Endodermal cell (in vitro differentiated cells): ENCODE results near the gene LYZ. TPM values are rescaled to one million over a fixed set of nuclear protein-coding genes. Genes with fewer than 3 reads are reported as not detected.

ENCODE experiments used
- DNase-seq: peaks from one replicate; pipeline ENCODE4 v3.0.0-alpha.2; 2017
- H3K27ac ChIP-seq: 2 replicates; pipeline ENCODE4 v1.5.1; 2013; ENCODE audit warnings: mild to moderate bottlenecking, low read depth, low read length, moderate library complexity
- H3K27me3 ChIP-seq: 2 replicates; pipeline ENCODE4 v1.6.1; 2013; ENCODE audit warnings: mild to moderate bottlenecking, low read length, moderate library complexity; ENCODE audit not compliant: insufficient read depth, control insufficient read depth, poor library complexity, severe bottlenecking
- H3K36me3 ChIP-seq: 2 replicates; pipeline ENCODE4 v1.7.0; 2013; ENCODE audit warnings: mild to moderate bottlenecking, low read length, moderate library complexity; ENCODE audit not compliant: control insufficient read depth, insufficient read depth
- H3K4me1 ChIP-seq: one replicate; pipeline ENCODE4 v1.7.0; 2013; ENCODE audit warnings: low read length; ENCODE audit not compliant: control insufficient read depth, insufficient read depth
- H3K4me3 ChIP-seq: 2 replicates; pipeline ENCODE4 v1.5.1; 2013; ENCODE audit warnings: mild to moderate bottlenecking, low read length, moderate library complexity
- H3K9ac ChIP-seq: 2 replicates; pipeline ENCODE4 v1.6.1; 2013; ENCODE audit warnings: mild to moderate bottlenecking, low read length, moderate library complexity; ENCODE audit not compliant: poor library complexity, severe bottlenecking; ENCODE audit errors: extremely low read depth
- H3K9me3 ChIP-seq: 2 replicates; pipeline ENCODE4 v1.6.1; 2013; ENCODE audit warnings: mild to moderate bottlenecking, low read length, moderate library complexity; ENCODE audit not compliant: control insufficient read depth
- H3K27ac Mint-ChIP-seq: 2 replicates; pipeline ENCODE4 v1.8.0; 2020; ENCODE audit warnings: mixed read lengths
- H3K27me3 Mint-ChIP-seq: 2 replicates; pipeline ENCODE4 v1.8.0; 2021; ENCODE audit warnings: mild to moderate bottlenecking, mixed read lengths; ENCODE audit not compliant: insufficient read depth
- H3K36me3 Mint-ChIP-seq: 2 replicates; pipeline ENCODE4 v1.8.0; 2020; ENCODE audit warnings: low read depth, mixed read lengths
- H3K4me1 Mint-ChIP-seq: 2 replicates; pipeline ENCODE4 v1.8.0; 2020; ENCODE audit warnings: mixed read lengths
- H3K4me3 Mint-ChIP-seq: 2 replicates; pipeline ENCODE4 v1.8.0; 2020; ENCODE audit warnings: mild to moderate bottlenecking, moderate library complexity, mixed read lengths
- H3K9me3 Mint-ChIP-seq: 2 replicates; pipeline ENCODE4 v1.8.0; 2020; ENCODE audit warnings: mild to moderate bottlenecking, mixed read lengths
- CTCF ChIP-seq: fragments of 200-600 bp; sonication (generic); conservative IDR thresholded peaks from 2 replicates; pipeline ENCODE4 v1.5.0; 2021; ENCODE audit warnings: antibody characterized with exemption, mild to moderate bottlenecking
- WGBS, 2 experiments: methylation state at CpG; one replicate each; pipeline versions ENCODE4 v1.1.5 to v1.1.7; 2013; ENCODE audit warnings: missing lambda C conversion rate in 2 of 2, mixed read lengths in 1 of 2; ENCODE audit not compliant: insufficient coverage in 1 of 2, insufficient read length in 1 of 2; 5-methylcytosine and 5-hydroxymethylcytosine counted together
- total RNA-seq, 2 donors: library from RNA; stranded (reverse); fragmentation: NEBNext Ultra II Directional in 1 of 2; extraction: Animal tissue kit (Norgen Biotek cat#: 25700) in 1 of 2; gene quantifications; 2 replicates in 1 of 2; 3 replicates in 1 of 2; pipeline ENCODE4 v1.2.1, GENCODE V29; 2021

The LYZ gene
- total RNA-seq, 2 donors from 2014 or later: not detected

GRCh38 chr12:69334158-69334557, 14.0 kb upstream of the LYZ start:
- no peak for DNase-seq
- Mint-ChIP-seq H3K9me3 (no peaks in the 10 kb centered on the region), H3K27me3 (no peaks in the 10 kb centered on the region), H3K27ac (peak overlapping the region; percentile 25), H3K36me3 (no peaks in the 10 kb centered on the region), H3K4me1 (peaks cover 55% of the 10 kb centered on the region), H3K4me3 (no peak overlapping the region)
- no peak overlapping the region for H3K9ac ChIP-seq
- H3K27ac ChIP-seq: no peak overlapping the region
- peaks cover 11% of the 10 kb centered on the region for H3K4me1 ChIP-seq
- H3K9me3 ChIP-seq: no peaks in the 10 kb centered on the region
- TF ChIP-seq CTCF: no peak
- no peaks in the 10 kb centered on the region for H3K36me3 ChIP-seq
- H3K4me3 ChIP-seq: no peak overlapping the region
- no peaks in the 10 kb centered on the region for H3K27me3 ChIP-seq

DNA sequence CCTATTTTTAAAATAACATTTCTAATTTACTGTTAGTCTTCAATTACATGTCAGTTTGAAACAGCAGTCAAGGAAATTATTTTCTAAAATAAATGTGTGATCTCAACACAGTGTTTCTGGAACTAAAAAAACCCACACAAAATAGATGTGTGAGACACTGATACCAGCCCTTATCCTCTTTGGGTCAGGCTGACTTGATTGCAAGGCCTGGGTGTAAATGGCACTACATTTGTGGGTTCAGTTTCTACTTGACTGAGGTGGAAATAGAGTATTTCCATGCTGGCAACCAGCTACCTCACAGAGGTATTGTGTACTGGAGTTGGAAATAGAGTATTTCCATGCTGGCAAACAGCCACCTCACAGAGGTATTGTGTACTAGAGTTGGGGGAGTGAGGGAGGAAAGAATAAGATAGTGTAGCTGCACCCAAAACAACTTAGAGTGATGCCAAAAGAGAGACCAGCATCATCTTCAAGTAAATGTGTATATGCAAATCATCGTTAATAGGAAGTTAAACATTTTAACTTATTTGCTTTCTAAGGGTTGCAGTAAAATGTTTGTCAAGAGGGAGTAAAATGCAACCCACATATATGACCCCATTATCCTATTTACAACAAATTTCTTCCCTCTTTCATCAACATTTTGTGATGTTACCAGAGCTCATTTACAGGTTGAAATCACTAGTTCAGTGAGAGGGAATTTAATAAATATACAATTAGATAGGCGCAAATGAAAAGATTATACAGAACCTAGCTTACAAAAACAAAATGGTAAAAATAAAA, 10.7 kb upstream of the LYZ start:
- Histone ChIP-seq H3K9me3 (no peaks in the 10 kb centered on the region), H3K36me3 (no peaks in the 10 kb centered on the region), H3K9ac (no peak overlapping the region), H3K27me3 (no peaks in the 10 kb centered on the region), H3K4me1 (peaks cover 15% of the 10 kb centered on the region), H3K27ac (no peak overlapping the region), H3K4me3 (no peak overlapping the region)
- Mint-ChIP-seq H3K36me3 (no peaks in the 10 kb centered on the region), H3K4me3 (no peak overlapping the region), H3K27ac (no peak overlapping the region), H3K4me1 (peaks cover 58% of the 10 kb centered on the region), H3K9me3 (no peaks in the 10 kb centered on the region), H3K27me3 (no peaks in the 10 kb centered on the region)
- WGBS, 2 experiments: 100% methylated on average over 1 of the region's 2 CpGs; no CpG with 5 or more reads in 1 of the 2 experiments
- DNase-seq: no peak
- no peak for TF ChIP-seq CTCF

GRCh38 chr12:69338120-69338859, 9.9 kb upstream of the LYZ start:
- H3K4me1 ChIP-seq: peaks cover 15% of the 10 kb centered on the region
- WGBS, 2 experiments: 94% methylated on average over 3 of the region's 3 CpGs; no CpG with 5 or more reads in 1 of the 2 experiments
- Mint-ChIP-seq H3K4me1 (peaks cover 57% of the 10 kb centered on the region), H3K27ac (no peak overlapping the region), H3K9me3 (no peaks in the 10 kb centered on the region), H3K4me3 (no peak overlapping the region), H3K27me3 (no peaks in the 10 kb centered on the region), H3K36me3 (no peaks in the 10 kb centered on the region)
- no peaks in the 10 kb centered on the region for H3K9me3 ChIP-seq
- H3K36me3 ChIP-seq: no peaks in the 10 kb centered on the region
- no peak for DNase-seq
- H3K4me3 ChIP-seq: no peak overlapping the region
- no peak overlapping the region for H3K27ac ChIP-seq
- H3K9ac ChIP-seq: no peak overlapping the region
- no peak for TF ChIP-seq CTCF
- H3K27me3 ChIP-seq: no peaks in the 10 kb centered on the region
